ENCODE data around the gene FOXR1.

Gene FOXR1

GRCh38 chr11:119030029-119030328 is 58.4 kb downstream of the FOXR1 start:
- no peaks in the 10 kb centered on the region for H3K9me2 ChIP-seq (replicated peaks; ENCODE audit: insufficient read depth, low read length)
- no peaks in the 10 kb centered on the region for H3K27me3 ChIP-seq (replicated peaks; ENCODE audit: insufficient read depth, low read length)
- H3K27ac ChIP-seq (ENCODE audit: low read length): peak overlapping the region; percentile 76
- no peaks in the 10 kb centered on the region for H3K36me3 ChIP-seq (replicated peaks; ENCODE audit: insufficient read depth, low read length)
- peak overlapping the region; percentile 88 for H3K4me3 ChIP-seq (ENCODE audit: low read length)
- peak overlapping the region; percentile 91 for H3K9ac ChIP-seq (ENCODE audit: low read length)
- no peaks in the 10 kb centered on the region for H3K9me3 ChIP-seq (replicated peaks; ENCODE audit: insufficient read depth, low read length)
- TF ChIP-seq EZH2 (optimal IDR thresholded peaks at IDR 0.05; ENCODE audit: low read depth, low read length) (no peak), CTCF (IDR thresholded peaks at IDR 0.05; ENCODE audit: low read length) (no peak), EZH2phosphoT487 (IDR thresholded peaks at IDR 0.05; ENCODE audit: low read length) (no peak)
- H3K79me2 ChIP-seq (ENCODE audit: low read length): peaks cover 57% of the 10 kb centered on the region
- H3K4me1 ChIP-seq (ENCODE audit: low read length): peaks cover 21% of the 10 kb centered on the region
- peak overlapping the region; percentile 100 for H3K4me2 ChIP-seq (ENCODE audit: low read depth, low read length)
- H4K20me1 ChIP-seq (ENCODE audit: insufficient read depth, low read length): no peaks in the 10 kb centered on the region
- H3F3A ChIP-seq (ENCODE audit: insufficient read depth, low read length): peaks cover 15% of the 10 kb centered on the region
- peak overlapping the region; percentile 45 for H2AFZ ChIP-seq (ENCODE audit: low read length)
- DNase-seq: no peak

- H2AFZ ChIP-seq (ENCODE audit: low read length): peak within 1 kb of the TSS; percentile 45
- peak; percentile 99 for DNase-seq
- H4K20me1 ChIP-seq (ENCODE audit: insufficient read depth, low read length): no peaks in the 10 kb centered on the region
- no peaks in the 10 kb centered on the region for H3K27me3 ChIP-seq (replicated peaks; ENCODE audit: insufficient read depth, low read length)
- H3K9ac ChIP-seq (ENCODE audit: low read length): peak within 1 kb of the TSS; percentile 91
- H3K9me3 ChIP-seq (replicated peaks; ENCODE audit: insufficient read depth, low read length): no peaks in the 10 kb centered on the region
- H3K4me2 ChIP-seq (ENCODE audit: low read depth, low read length): peak within 1 kb of the TSS; percentile 100
- H3K4me1 ChIP-seq (ENCODE audit: low read length): peaks cover 20% of the 10 kb centered on the region
- no peaks in the 10 kb centered on the region for H3K36me3 ChIP-seq (replicated peaks; ENCODE audit: insufficient read depth, low read length)
- TF ChIP-seq EZH2phosphoT487 (IDR thresholded peaks at IDR 0.05; ENCODE audit: low read length): no peak
- TF ChIP-seq CTCF (IDR thresholded peaks at IDR 0.05; ENCODE audit: low read length): peak; percentile 84; the same call in 1 of the 2 replicates
- H3K9me2 ChIP-seq (replicated peaks; ENCODE audit: insufficient read depth, low read length): no peaks in the 10 kb centered on the region
- H3K4me3 ChIP-seq (ENCODE audit: low read length): peak within 1 kb of the TSS; percentile 88
- H3K79me2 ChIP-seq (ENCODE audit: low read length): peaks cover 52% of the 10 kb centered on the region
- H3K27ac ChIP-seq (ENCODE audit: low read length): peak within 1 kb of the TSS; percentile 76
- H3F3A ChIP-seq (ENCODE audit: insufficient read depth, low read length): peaks cover 15% of the 10 kb centered on the region
Measured at GRCh38 chr11:119030329-119031047, 58.9 kb downstream of the FOXR1 start, which contains the start of gene SLC37A4. Gene SLC37A4 (minus strand): TSS chr11:119030877.
